NCI-H2227 treated with DMSO at 0.1 percent for 48 hours (cell line): Measurements from ENCODE around the gene CXCL13.
"Not testable (repeated sequence)": the region's sequence is repeated elsewhere in the genome, so short reads cannot be mapped to it uniquely, and the experiment has no call there.

Source experiments
- DNase-seq: peaks from one replicate; lab custom pipeline; 2025; lab: John Stamatoyannopoulos, UW

Gene CXCL13

GRCh38 chr4:77605210-77605902 is at the start of gene CXCL13:
Gene CXCL13, plus strand, starts transcription at chr4:77605820. Its CDS starts 46 bp downstream, at chr4:77605866.
- no peak for DNase-seq

GRCh38 chr4:77560170-77560569 is 45.5 kb upstream of the CXCL13 start:
- DNase-seq, result no peak

GRCh38 chr4:77561720-77562119 is 43.9 kb upstream of the CXCL13 start:
- DNase-seq, result not testable (repeated sequence)

- no peak for DNase-seq
Observed at GRCh38 chr4:77564231-77564630, 41.4 kb upstream of the CXCL13 start.

DNA sequence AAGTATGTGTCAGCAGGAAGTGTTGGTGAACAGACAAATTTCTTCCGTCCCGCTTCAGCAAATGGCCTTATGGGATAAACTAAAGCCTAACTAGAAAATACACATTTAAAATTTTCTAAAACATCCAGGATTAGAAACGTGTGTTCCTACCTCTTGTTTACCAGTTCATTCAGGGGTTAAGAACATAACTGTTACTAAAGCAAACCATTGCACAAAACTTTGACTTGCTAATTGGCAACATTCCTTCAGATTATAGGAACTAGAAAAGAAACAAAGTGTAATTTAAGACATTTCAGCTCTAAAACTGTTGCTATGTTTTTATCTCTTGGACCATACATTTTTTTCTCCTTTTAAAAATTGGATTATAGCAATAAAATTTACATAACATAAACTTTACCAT is 39.5 kb upstream of the CXCL13 start:
- no peak for DNase-seq

DNA sequence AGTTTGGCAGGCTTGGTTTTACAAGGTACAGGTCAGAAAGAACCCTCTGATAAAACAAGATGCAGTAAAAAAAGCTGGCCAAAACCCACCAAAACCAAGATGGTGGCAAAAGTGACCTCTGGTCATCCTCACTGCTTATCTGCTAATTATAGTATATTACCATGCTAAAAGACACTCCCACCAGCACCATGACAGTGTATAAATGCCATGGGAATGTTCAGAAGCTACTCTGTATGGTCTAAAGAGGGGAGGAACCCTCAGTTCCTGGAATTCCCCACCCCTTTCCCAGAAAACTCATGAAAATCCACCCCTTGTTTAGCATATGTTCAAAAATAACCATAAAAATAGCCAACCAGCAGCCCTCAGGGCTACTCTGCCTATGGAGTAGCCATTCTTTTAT is 38.1 kb upstream of the CXCL13 start:
- DNase-seq, result no peak

DNA sequence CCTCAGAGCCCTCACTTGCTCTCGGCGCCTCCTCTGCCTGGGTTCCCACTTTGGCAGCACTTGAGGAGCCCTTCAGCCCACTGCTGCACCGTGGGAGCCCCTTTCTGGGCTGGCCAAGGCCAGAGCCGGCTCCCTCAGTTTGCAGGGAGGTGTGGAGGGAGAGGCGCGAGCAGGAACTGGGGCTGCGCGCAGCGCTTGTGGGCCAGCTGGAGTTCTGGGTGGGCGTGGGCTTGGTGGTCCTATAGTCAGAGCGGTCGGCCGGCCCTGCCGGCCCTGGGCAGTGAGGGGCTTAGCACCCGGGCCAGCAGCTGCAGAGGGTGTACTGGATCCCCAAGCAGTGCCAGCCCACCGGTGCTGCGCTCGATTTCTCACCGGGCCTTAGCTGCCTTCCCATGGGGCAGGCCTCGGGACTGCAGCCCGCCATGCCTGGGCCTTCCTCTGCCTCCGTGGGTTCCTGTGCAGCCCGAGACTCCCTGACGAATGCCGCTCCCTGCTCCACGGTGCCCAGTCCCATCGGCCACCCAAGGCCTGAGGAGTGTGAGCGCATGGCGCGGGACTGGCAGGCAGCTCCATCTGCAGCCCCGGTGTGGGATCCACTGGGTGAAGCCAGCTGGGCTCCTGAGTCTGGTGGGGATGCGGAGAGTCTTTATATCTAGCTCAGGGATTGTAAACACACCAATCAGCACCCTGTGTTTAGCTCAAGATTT is 35.0 kb upstream of the CXCL13 start:
- not testable (repeated sequence) for DNase-seq

- no peak for DNase-seq
Observed at GRCh38 chr4:77576351-77576750, 29.3 kb upstream of the CXCL13 start.

GRCh38 chr4:77578145-77578544 is 27.5 kb upstream of the CXCL13 start:
- no peak for DNase-seq

GRCh38 chr4:77579406-77580076 is 26.1 kb upstream of the CXCL13 start:
- DNase-seq, result no peak

- DNase-seq, result no peak
Observed at GRCh38 chr4:77581724-77582123, 23.9 kb upstream of the CXCL13 start.

DNA sequence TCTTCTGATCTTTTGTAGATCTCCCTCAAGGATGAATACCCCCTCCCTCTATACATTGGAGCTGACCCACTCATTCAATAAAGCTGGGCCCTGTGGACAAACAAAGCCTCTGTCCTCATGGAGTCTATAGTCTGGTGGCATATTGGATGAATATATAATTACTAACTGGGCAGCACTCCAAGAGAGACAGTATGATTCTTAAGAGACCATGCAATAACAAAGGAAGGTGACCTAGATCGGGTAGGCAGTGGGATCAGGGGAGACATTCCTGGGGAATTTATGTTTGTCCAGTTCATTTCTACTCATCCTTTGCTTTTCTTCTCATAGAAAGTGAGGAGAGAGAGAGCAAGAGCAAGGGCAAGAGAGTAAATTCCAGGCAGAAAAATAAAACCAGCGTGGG is 23.5 kb upstream of the CXCL13 start:
- DNase-seq, result no peak

DNA sequence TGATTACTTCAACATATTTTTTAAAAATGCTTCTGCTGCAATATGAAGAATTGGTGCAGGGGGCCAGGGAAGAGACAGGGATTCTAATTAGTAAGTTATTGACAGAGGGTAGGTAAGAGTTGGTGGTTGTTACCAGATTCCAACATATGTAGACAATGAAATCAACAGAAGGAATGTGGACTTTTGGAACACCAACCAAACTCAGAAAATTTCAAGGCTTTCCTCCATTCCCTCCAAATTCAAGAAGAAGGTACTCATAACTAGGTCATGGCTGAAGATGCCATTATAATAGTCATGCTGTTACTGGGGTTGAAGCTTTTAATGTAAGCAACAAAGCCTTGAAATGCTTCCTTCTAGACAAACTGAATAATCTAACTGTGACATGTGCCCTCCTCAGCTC is 22.9 kb upstream of the CXCL13 start:
- no peak for DNase-seq

GRCh38 chr4:77586951-77587383 is 18.7 kb upstream of the CXCL13 start:
- DNase-seq, result no peak

GRCh38 chr4:77590482-77590881 is 15.1 kb upstream of the CXCL13 start:
- no peak for DNase-seq

- no peak for DNase-seq
Observed at GRCh38 chr4:77591532-77591931, 14.1 kb upstream of the CXCL13 start.

GRCh38 chr4:77593101-77593500 is 12.5 kb upstream of the CXCL13 start:
- DNase-seq, result no peak

DNA sequence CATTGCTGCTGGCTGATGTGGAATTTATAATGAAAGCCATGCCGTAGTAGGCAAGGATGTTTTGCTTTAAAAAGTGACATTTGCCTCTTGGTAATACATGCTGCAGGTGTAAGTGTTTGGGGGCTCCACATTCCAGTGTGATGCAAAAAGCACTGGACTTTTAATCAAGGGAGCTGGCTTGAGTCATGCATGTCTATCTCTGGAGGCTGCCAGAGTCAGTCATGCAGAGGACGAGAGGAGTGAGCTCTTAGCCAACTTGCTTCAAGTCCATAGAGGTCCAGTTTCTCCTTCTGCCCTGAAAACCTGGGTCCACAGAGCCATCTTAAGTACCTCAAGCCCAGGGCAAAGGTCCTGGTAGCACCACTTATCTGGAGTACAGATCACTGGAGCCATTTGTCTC is 11.6 kb upstream of the CXCL13 start:
- DNase-seq, result no peak

DNA sequence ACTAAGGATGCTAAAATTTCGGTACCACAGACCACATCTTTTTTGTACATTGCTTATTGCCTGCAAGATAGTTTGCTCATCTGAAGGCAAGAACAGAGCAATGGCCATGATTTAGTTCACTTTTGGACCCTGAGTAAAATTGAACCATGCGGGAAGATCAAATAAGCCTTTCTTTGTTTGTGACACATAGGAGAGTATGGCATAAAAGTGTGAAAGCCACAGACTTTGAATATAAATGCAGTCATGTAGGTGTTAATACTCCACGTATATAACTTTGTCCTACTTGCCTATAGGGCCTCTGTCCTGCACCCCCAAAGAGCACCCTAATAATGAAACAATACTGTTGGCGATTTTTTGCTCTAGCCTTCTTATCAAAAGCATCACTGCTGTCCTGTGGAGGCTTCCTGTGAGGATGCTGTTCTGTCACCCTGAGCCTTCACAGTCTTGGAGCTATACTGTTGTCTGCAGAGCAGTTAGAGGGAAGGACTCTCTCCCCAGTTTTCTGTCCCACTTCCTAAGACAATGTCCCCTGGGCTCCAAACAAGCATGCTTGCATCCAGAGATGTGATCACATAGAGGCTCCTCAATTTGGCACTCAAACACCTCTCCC is 10.2 kb upstream of the CXCL13 start:
- DNase-seq, result no peak

GRCh38 chr4:77599378-77599777 is 6.2 kb upstream of the CXCL13 start:
- no peak for DNase-seq

- peak; percentile 5 for DNase-seq
Observed at GRCh38 chr4:77600521-77601451, 4.8 kb upstream of the CXCL13 start.
